GM12801 (cell line): ENCODE data around the gene SPATA6L.

Experiments used
- CTCF ChIP-seq: IDR thresholded peaks from one replicate; pipeline ENCODE4 v1.5.1; 2011; ENCODE audit warnings: control low read depth; ENCODE audit not compliant: insufficient read length; ENCODE audit errors: extremely low read depth

Gene SPATA6L

DNA sequence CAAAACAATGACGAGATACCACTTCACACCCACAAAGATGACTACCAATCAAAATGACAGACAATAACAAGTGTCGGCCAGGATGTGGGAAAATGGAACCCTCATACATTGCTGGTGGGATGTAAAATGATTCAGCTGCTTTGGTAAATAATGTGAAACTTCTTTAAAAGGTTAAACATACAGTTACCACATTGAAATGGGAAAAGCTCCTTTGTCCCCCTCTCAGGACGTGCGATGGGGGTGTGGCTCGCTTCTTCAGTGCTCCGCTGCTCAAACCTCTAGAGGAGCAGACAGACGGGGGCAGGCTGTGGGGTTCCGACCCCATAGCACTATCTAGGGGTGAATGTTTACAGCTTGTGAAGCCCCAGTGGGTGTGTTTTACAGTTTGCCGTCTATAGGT, 12.2 kb downstream of the SPATA6L start:
- no peak for TF ChIP-seq CTCF

- TF ChIP-seq CTCF = no peak
These were observed 23.9 kb downstream of the SPATA6L start for GRCh38 chr9:4642351-4642750.

GRCh38 chr9:4640027-4640426, 26.3 kb downstream of the SPATA6L start:
- TF ChIP-seq CTCF = no peak

GRCh38 chr9:4639420-4639819, 26.9 kb downstream of the SPATA6L start:
- TF ChIP-seq CTCF = no peak

DNA sequence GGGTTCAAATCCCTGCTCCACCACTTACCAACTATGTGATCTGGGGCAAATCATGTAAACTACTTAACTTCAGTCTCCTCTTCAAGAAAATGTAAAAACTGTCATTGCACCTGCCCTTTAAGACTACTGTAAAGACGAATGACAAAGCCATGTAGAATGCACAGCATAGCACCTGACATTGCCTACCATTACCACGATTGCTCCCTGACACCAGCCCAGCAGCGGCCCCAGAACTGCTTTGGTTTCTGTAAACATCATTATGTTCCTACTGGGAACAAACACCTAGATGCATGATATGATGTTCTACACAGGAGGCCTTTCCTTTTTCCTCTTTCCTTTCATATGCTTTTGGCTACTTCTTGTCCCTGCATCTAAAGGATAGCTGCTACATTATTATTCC, 27.3 kb downstream of the SPATA6L start:
- no peak for TF ChIP-seq CTCF

DNA sequence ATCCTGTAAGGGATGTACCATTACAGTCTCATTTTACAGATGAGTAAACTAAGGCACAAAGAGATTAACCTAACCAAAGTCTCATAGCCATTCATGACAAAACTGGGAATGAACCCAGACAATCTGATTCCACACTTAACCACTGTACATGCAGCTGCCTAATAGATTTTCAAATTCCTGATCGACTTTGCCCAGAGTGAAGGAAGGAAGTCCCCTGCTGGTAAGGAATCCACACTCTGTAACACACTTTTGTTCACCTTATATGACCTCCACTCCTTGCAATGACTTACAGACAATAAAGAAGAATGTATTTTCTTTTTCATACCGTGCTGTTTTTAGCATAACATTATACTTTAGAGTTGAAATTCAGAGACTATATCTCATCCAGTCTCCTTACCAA, 35.4 kb downstream of the SPATA6L start:
- no peak for TF ChIP-seq CTCF

DNA sequence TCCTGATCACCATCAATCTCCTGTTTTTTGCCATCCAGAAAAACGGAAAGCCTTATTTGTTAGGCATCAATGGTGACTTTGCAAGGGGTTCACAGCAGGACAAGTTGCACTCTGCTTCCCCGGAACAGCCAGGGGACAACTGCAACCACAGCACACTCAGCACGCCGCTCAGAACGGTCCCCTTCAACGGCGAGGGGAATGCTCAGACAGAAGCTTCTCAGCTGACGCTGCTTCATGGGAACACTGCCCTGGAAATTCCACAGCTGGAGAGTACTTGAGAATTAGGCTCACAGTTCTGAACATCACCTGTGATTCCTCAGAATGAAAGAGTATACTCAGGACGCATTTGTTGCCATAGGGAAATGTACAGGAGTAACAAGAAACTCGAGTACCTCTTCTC, 44.3 kb downstream of the SPATA6L start:
- no peak for TF ChIP-seq CTCF

DNA sequence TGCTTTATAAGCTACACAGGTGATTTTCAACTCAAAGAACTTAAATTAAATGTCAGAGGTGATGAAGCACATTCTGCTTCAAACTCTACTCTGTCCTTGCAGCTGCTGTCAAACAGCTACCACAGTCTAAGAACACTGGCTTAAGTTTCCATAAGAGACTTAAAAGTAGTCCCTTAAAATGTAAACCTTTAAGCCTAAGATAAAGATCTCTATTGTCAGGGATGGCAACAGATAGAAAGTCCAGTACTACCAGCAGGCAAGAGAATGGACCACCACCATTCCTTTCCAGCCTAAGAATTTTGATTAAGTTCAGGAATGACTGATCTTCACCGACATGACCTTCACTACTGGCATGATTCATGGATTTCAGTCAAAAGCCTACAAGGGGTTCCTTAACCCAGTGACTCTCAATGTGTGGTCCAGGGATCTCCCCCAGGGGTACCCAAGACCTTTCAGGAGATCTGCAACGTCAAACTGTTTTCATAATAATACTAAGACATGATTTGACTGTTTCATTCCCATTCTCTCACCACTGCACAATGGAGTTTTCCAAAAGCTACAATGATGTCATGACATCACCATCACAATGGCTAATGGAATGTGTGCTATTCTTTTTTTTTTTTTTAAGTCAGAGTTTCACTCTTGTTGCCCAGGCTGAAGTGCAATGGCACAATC, 45.3 kb downstream of the SPATA6L start:
- TF ChIP-seq CTCF = no peak
